Renal cortex interstitium (tissue), 11 donors: ENCODE results near the gene KIAA0930. TPM values are rescaled to one million over a fixed set of nuclear protein-coding genes. Genes with fewer than 3 reads are reported as not detected.

ENCODE experiments used
- DNase-seq, 11 donors: peaks; one replicate each; pipeline ENCODE4 v3.0.0-alpha.2; 2013; ENCODE audit warnings: low read depth in 9 of 11, low spot score in 4 of 11; ENCODE audit errors: extremely low read depth in 1 of 11
- polyA plus RNA-seq, 3 donors: library from polyadenylated mRNA; unstranded; fragments of 120-200 nt; gene quantifications; one replicate each; pipeline ENCODE4 v1.2.1, GENCODE V29; 2013; ENCODE audit not compliant: insufficient read length in 3 of 3

KIAA0930 gene
- polyA plus RNA-seq, 3 donors = 20.3 to 30.6 (median 23.4) TPM

- no peak for DNase-seq
Observed at GRCh38 chr22:45227645-45228400, 12.9 kb downstream of the KIAA0930 start.

- no peak for DNase-seq
Observed at GRCh38 chr22:45226503-45227186, 14.0 kb downstream of the KIAA0930 start.

GRCh38 chr22:45225732-45226502 lies 14.8 kb downstream of the KIAA0930 start:
- no peak for DNase-seq

- no peak for DNase-seq
Observed at GRCh38 chr22:45224988-45225731, 15.5 kb downstream of the KIAA0930 start.

DNA sequence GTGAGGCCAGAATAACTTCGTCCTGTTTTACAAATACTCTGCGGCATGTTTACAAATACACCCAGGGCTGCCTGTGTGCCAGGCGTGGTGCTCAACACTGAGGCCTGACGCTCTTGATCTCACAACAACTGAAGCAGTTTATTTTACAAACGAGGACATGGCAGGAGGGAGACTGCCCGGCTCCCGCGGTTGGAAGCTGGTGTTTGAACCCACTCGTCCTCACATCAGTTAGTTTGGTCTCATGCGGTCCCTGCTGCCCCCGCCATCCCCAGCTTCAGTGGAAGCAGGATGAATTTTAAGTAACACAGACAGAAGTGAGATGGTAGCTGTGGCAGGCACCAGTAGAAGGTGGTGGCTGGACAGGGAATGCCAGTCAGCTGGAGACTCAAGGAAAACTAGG lies 16.4 kb downstream of the KIAA0930 start:
- DNase-seq = no peak

DNA sequence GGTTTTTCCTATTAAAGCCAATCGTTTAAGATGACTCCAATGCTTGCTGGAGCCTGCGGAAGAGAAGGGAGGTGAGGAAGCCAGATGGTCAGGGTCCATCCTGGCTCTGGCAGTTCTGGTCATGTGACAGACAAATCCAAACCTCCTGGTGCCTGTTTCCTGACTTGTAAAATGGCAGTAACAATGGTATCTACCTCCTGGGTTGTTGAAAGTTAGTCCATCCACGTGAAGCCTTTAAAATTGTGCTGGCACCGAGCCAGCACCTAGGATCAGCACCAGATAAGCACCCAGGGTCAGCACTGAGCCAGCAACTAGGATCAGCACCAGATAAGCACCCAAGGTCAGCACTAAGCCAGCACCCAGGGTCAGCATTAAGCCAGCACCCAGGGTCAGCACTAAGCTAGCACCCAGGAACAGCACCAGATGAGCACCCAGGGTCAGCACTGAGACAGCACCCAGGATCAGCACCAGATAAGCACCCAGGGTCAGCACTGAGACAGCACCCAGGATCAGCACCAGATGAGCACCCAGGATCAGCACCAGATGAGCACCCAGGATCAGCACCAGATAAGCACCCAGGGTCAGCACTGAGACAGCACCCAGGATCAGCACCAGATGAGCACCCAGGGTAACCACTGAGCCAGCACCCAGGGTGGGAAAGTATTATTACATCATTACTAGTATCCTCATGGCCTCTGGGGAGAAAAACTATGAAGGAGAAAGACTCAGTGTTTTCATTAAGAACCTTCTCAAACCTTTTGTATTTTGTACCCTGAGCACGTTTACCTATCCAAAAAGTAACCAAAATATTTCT lies 17.2 kb downstream of the KIAA0930 start:
- DNase-seq = no peak

DNA sequence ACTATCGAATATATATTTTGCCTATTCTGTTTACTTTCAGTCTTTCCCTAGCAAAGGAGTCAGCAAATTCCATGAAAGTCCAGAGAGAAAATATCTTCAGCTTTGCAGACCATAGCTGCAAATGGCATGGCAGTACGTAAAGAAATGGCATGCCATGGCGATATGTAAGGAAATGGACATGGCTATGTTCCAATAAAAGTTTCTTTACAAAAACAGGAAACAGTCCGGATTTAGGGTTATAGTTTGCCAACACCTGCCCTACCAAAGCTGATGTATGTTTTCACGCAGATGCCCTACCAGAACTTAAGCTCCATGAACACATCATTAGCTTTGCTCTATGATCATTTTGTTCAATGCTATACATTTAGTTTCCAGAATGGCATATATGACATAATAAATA lies 19.5 kb downstream of the KIAA0930 start:
- no peak for DNase-seq

GRCh38 chr22:45218976-45219375 lies 21.7 kb downstream of the KIAA0930 start:
- DNase-seq = no peak

GRCh38 chr22:45217806-45218205 lies 22.9 kb downstream of the KIAA0930 start:
- no peak for DNase-seq

DNA sequence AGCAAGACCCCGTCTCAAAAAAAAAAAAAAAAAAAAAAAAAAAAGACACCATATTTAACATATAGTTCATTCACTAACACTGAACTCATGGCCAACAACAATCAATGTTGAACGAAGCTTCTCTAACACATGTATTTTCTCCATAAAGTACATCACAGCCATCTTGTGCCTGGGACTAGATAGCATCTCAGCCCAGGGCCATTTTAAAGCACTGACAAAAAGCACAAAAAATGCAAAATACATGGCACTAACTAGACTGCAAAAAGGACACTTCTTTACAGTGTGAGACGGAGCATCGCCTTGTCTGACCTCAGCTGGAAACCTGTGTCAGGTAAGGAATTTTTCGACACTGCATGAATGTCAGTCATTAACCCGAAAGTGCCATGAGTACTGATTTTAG lies 23.3 kb downstream of the KIAA0930 start:
- DNase-seq = no peak

GRCh38 chr22:45216133-45217003 lies 24.3 kb downstream of the KIAA0930 start:
- DNase-seq = no peak

GRCh38 chr22:45212992-45213751 lies 27.5 kb downstream of the KIAA0930 start:
- DNase-seq = no peak

DNA sequence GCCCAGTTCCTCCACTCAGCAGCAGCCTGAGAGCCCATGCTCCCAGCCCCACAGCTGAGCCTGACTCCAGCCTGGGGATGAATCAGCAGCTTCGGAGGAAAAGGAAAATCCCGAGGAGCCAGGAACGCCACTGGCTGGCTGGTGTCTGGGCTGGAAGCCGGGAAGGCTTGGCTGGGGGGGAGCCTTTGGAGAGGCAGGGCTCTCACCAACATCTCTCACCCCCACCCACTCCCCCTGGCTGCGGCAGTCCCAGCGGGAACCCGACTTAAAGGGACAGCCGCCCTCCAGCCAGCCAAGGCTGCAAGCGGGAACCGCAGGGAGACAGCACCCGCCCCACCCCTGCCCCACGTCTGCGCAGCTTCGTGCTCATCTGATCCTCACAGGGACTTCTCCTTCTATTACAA lies 28.4 kb downstream of the KIAA0930 start:
- DNase-seq = no peak

GRCh38 chr22:45211848-45212247 lies 28.8 kb downstream of the KIAA0930 start:
- DNase-seq = no peak

- no peak for DNase-seq
Observed at GRCh38 chr22:45211435-45211834, 29.3 kb downstream of the KIAA0930 start.

GRCh38 chr22:45210991-45211390 lies 29.7 kb downstream of the KIAA0930 start:
- DNase-seq = no peak

DNA sequence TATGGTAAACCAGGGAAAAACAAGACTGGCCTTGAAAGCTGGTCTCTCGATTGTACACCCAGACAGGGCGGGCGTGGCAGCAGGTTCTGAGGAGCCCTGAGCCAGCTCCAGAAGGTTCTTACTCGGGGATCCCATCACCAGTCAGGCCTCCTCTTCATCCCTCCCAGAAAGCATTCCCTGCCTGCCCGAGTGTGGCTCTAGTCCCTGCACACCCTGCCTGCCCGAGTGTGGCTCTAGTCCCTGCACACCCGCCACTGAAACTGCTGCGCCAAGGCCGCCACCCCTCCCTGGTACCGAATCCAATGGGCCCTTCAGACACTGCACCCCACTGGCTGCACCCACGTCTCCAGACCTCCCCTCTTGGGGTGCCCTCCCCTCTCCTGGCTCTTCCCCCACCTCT lies 30.1 kb downstream of the KIAA0930 start:
- no peak for DNase-seq
